GM21576 (cell line): ENCODE results near the gene INSYN2A.

Source experiments
- ATAC-seq: cut with Tn5 transposase; IDR thresholded peaks from one replicate; pipeline ENCODE4 v1.9.1; 2021; ENCODE audit warnings: mild to moderate bottlenecking, moderate library complexity; ENCODE audit not compliant: unreplicated experiment

Gene INSYN2A

GRCh38 chr10:127196282-127197153 lies at the start of gene INSYN2A:
TSS of gene INSYN2A (minus strand) at chr10:127196591. CDS start at chr10:127176395, 20,196 bp downstream.
- ATAC-seq: no peak

- ATAC-seq: no peak
Measured at GRCh38 chr10:127245456-127245855, 49.1 kb upstream of the INSYN2A start.

- no peak for ATAC-seq
Measured at GRCh38 chr10:127243490-127244272, 47.3 kb upstream of the INSYN2A start.

GRCh38 chr10:127242914-127243313 lies 46.5 kb upstream of the INSYN2A start:
- ATAC-seq: no peak

GRCh38 chr10:127236266-127236665 lies 39.9 kb upstream of the INSYN2A start:
- no peak for ATAC-seq

- ATAC-seq: no peak
Measured at GRCh38 chr10:127234306-127234800, 38.0 kb upstream of the INSYN2A start.

GRCh38 chr10:127228195-127228787 lies 31.9 kb upstream of the INSYN2A start:
- no peak for ATAC-seq

GRCh38 chr10:127227663-127228062 lies 31.3 kb upstream of the INSYN2A start:
- no peak for ATAC-seq

- no peak for ATAC-seq
Measured at GRCh38 chr10:127227027-127227426, 30.6 kb upstream of the INSYN2A start.

- ATAC-seq: no peak
Measured at GRCh38 chr10:127221281-127221680, 24.9 kb upstream of the INSYN2A start.

- no peak for ATAC-seq
Measured at GRCh38 chr10:127218658-127219057, 22.3 kb upstream of the INSYN2A start.

GRCh38 chr10:127216786-127217185 lies 20.4 kb upstream of the INSYN2A start:
- ATAC-seq: no peak

- no peak for ATAC-seq
Measured at GRCh38 chr10:127216274-127216673, 19.9 kb upstream of the INSYN2A start.

GRCh38 chr10:127215866-127216265 lies 19.5 kb upstream of the INSYN2A start:
- ATAC-seq: no peak

GRCh38 chr10:127210936-127211466 lies 14.6 kb upstream of the INSYN2A start:
- ATAC-seq: no peak

GRCh38 chr10:127207081-127207480 lies 10.7 kb upstream of the INSYN2A start:
- no peak for ATAC-seq

- no peak for ATAC-seq
Measured at GRCh38 chr10:127203067-127203466, 6.7 kb upstream of the INSYN2A start.

- ATAC-seq: no peak
Measured at GRCh38 chr10:127200646-127201045, 4.3 kb upstream of the INSYN2A start.

GRCh38 chr10:127198721-127199120 lies 2.3 kb upstream of the INSYN2A start:
- no peak for ATAC-seq

GRCh38 chr10:127198307-127198706 lies 1.9 kb upstream of the INSYN2A start:
- no peak for ATAC-seq

GRCh38 chr10:127197154-127197432 lies 702 bp upstream of the INSYN2A start:
- ATAC-seq: no peak
